ENCODE data around the gene HIVEP2. TPM values are rescaled to one million over a fixed set of nuclear protein-coding genes. Genes with fewer than 3 reads are reported as not detected.

The HIVEP2 gene
- total and polyA plus RNA-seq, 5 experiments from 2014 or later = 6.5 to 99.2 (median 17.1) TPM

GRCh38 chr6:142872376-142872775, 72.6 kb downstream of the HIVEP2 start:
- peaks cover 55 to 90% (median 84%) of the 10 kb centered on the region in 4 donors for H3K4me1 Mint-ChIP-seq
- ATAC-seq = no peak
- peaks cover 0 to 2% (median 0%) of the 10 kb centered on the region in 9 donors for H3K9me3 Mint-ChIP-seq
- no peaks in the 10 kb centered on the region for H3K27me3 Mint-ChIP-seq
- peak overlapping the region; percentile 58 to 94 (median 86) for H3K27ac Mint-ChIP-seq
- peaks cover 0 to 19% (median under 1%) of the 10 kb centered on the region in 3 donors for H3K36me3 Mint-ChIP-seq
- peak overlapping the region in 7 of 10 donors; percentile 2 to 61 (median 44) for H3K4me3 Mint-ChIP-seq
- POLR2A ChIA-PET = interaction anchor here (1.0 to 2.1 kb wide), 5 partner anchors 11 to 54 kb away, joined by 3 to 13 read pairs (median 4); no protein-coding TSS in a partner anchor
- DNase-seq = no peak

- Mint-ChIP-seq H3K9me3 (peaks cover 0 to 2% (median 0%) of the 10 kb centered on the region in 9 donors), H3K4me3 (peak overlapping the region in 9 of 10 donors; percentile 18 to 71 (median 54))
Measured at GRCh38 chr6:142871910-142872331, 73.1 kb downstream of the HIVEP2 start.

DNA sequence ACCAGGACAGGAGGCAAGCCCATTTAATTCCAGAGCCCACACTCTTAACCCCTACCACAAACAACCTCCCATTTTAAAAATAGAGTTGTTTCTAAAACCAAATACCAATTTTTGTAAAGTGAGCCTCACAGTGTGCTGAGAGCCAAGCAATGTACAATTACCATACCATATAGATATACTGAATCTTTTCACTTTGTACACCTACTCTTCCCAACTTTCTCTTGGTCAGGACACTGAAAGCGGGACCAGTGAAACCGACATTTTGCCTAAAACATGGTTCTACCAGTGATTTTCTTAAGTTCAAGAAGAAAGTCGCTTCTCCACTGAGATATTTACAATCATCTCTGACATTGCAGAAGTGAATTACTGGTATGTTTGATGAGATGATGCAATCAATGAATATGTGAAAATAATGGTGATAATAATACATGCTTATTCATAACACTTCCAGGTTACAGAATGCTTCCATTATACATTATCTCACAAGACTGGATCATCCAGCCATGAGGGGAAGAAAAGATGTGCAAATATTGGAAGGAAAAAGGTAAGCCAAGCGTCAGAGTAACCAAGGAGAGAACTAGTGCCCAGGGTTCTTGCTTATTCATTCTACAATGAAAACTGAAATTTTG, 74.1 kb downstream of the HIVEP2 start:
- ATAC-seq (no peak), DNase-seq (no peak)
- Mint-ChIP-seq H3K27me3 (no peaks in the 10 kb centered on the region), H3K4me1 (peaks cover 55 to 96% (median 88%) of the 10 kb centered on the region in 4 donors), H3K36me3 (peaks cover 0 to 18% (median 0%) of the 10 kb centered on the region in 3 donors), H3K4me3 (peak overlapping the region in 4 of 10 donors; percentile 5 to 39 (median 33)), H3K27ac (peak overlapping the region; percentile 41 to 92 (median 66)), H3K9me3 (peaks cover 0 to 2% (median 0%) of the 10 kb centered on the region in 9 donors)
- POLR2A ChIA-PET = no interaction called here

More at GRCh38 chr6:142871910-142872331, 73.1 kb downstream of the HIVEP2 start:
- ATAC-seq (peak; percentile 87 to 96), DNase-seq (peak in 8 of 10 donors; percentile 34 to 68 (median 60))
- Mint-ChIP-seq H3K4me1 (peaks cover 56 to 93% (median 87%) of the 10 kb centered on the region in 4 donors), H3K36me3 (peaks cover 0 to 18% (median 0%) of the 10 kb centered on the region in 3 donors), H3K27me3 (no peaks in the 10 kb centered on the region), H3K27ac (peak overlapping the region; percentile 58 to 94 (median 86))
- POLR2A ChIA-PET = interaction anchor here (1.0 to 2.1 kb wide), 5 partner anchors 12 to 55 kb away, joined by 3 to 13 read pairs (median 4); no protein-coding TSS in a partner anchor

- Mint-ChIP-seq H3K36me3 (peaks cover 0 to 8% (median 0%) of the 10 kb centered on the region in 3 donors), H3K27ac (peak overlapping the region in 5 of 10 donors; percentile 7 to 78 (median 39)), H3K27me3 (no peaks in the 10 kb centered on the region), H3K4me1 (peaks cover 47 to 96% (median 88%) of the 10 kb centered on the region in 4 donors), H3K9me3 (no peaks in the 10 kb centered on the region), H3K4me3 (peak overlapping the region in 1 of 10 donors; percentile 10)
- POLR2A ChIA-PET = interaction anchor here (0.6 kb wide), 1 partner anchor 192 kb away, joined by 4 read pairs; no protein-coding TSS in a partner anchor
- no peak for ATAC-seq
- DNase-seq = no peak
Measured at GRCh38 chr6:142868917-142869316, 76.1 kb downstream of the HIVEP2 start.

GRCh38 chr6:142867988-142868812, 76.8 kb downstream of the HIVEP2 start:
- peak overlapping the region; percentile 17 to 83 (median 63) for H3K27ac Mint-ChIP-seq
- H3K9me3 Mint-ChIP-seq = no peaks in the 10 kb centered on the region
- DNase-seq = no peak
- H3K4me3 Mint-ChIP-seq = peak overlapping the region in 9 of 10 donors; percentile 45 to 78 (median 55)
- POLR2A ChIA-PET = interaction anchor here (0.7 to 0.8 kb wide), 3 partner anchors 8 to 25 kb away, joined by 3 to 4 read pairs (median 3); no protein-coding TSS in a partner anchor
- no peak for ATAC-seq
- H3K27me3 Mint-ChIP-seq = no peaks in the 10 kb centered on the region
- H3K36me3 Mint-ChIP-seq = peaks cover 0 to 8% (median 0%) of the 10 kb centered on the region in 3 donors
- peaks cover 46 to 95% (median 87%) of the 10 kb centered on the region in 4 donors for H3K4me1 Mint-ChIP-seq

DNA sequence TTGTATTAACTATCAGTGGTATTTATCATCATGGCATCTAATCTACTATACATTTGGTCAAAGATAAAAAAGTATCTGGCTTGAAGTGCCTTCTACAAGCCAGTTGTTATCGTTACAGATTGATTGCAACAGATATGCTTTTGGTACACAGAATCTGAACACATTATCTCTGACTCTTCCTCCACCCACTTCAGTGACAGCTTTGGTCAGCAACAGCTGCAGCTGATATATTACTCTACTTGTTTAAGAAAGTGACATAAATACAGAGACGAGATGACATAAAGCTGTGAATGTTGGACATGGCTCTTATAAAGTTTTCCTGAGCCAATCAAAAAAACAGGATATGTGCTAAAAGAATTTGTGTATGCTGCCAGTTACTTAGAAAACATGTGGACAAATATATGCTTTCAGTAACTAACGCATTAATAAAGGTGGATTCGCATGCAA, 77.6 kb downstream of the HIVEP2 start:
- POLR2A ChIA-PET = interaction anchor here (0.7 to 1.8 kb wide), 3 partner anchors 9 to 17 kb away, joined by 3 to 4 read pairs (median 3); no protein-coding TSS in a partner anchor
- Mint-ChIP-seq H3K4me3 (peak overlapping the region in 5 of 10 donors; percentile 23 to 63 (median 55)), H3K36me3 (peaks cover 0 to 8% (median 0%) of the 10 kb centered on the region in 3 donors), H3K4me1 (peaks cover 38 to 87% (median 79%) of the 10 kb centered on the region in 4 donors), H3K27me3 (no peaks in the 10 kb centered on the region), H3K27ac (peak overlapping the region in 5 of 10 donors; percentile 40 to 83 (median 66)), H3K9me3 (no peaks in the 10 kb centered on the region)
- no peak for ATAC-seq
- no peak for DNase-seq

DNA sequence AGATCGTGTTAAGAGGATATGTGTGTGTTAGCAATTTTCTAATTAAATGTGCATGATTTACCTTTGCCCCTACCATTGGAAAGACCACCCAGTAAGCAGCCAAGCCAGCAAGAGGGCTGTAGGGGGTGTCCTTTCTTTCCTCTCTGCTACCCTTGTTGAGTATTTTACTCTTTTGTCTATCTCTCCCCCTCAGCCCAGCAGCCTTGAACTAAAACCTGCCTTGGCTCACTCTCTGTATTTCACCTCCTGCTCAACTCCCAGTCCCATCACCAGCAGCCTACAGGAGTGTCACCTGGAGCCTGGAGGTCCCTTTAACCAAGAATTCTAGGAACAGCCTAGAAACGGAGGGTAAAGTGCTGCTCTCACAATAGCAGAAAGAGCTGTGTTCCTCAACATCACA, 81.0 kb downstream of the HIVEP2 start:
- H3K27ac Mint-ChIP-seq = peak overlapping the region in 9 of 10 donors; percentile 10 to 84 (median 75)
- peaks cover 27 to 84% (median 79%) of the 10 kb centered on the region in 4 donors for H3K4me1 Mint-ChIP-seq

DNA sequence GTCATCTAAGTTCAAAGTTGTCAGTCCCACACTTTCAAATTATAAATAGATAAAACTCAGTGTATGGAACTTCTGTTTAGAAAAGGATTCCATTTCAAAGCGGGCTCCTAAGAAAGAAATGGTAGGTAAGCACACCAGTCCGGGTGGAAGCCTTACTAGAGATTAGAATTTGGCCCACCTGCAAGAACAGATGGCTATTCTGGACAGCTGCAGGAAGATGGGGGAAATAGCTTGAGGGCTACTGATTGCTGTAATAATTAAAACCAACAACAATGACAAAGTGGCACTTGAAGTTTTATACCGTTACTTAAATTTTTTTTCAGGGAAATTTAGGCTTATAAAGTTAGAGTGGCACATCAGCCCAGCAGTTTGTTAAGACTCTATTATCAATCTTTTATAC, 83.3 kb downstream of the HIVEP2 start:
- ATAC-seq (no peak), DNase-seq (no peak)
- POLR2A ChIA-PET = no interaction called here
- Mint-ChIP-seq H3K9me3 (no peaks in the 10 kb centered on the region), H3K27me3 (no peaks in the 10 kb centered on the region), H3K4me1 (peaks cover 28 to 84% (median 79%) of the 10 kb centered on the region in 4 donors), H3K4me3 (no peak overlapping the region), H3K27ac (peak overlapping the region in 9 of 10 donors; percentile 23 to 98 (median 84)), H3K36me3 (no peaks in the 10 kb centered on the region)

More for the DNA sequence above, 81.0 kb downstream of the HIVEP2 start:
- Mint-ChIP-seq H3K9me3 (no peaks in the 10 kb centered on the region), H3K36me3 (no peaks in the 10 kb centered on the region), H3K4me3 (peak overlapping the region in 5 of 10 donors; percentile 15 to 56 (median 25)), H3K27me3 (no peaks in the 10 kb centered on the region)
- no peak for ATAC-seq
- POLR2A ChIA-PET = interaction anchor here (0.6 to 1.7 kb wide), 4 partner anchors 9 to 177 kb away, joined by 3 to 4 read pairs (median 4); no protein-coding TSS in a partner anchor
- DNase-seq = no peak

DNA sequence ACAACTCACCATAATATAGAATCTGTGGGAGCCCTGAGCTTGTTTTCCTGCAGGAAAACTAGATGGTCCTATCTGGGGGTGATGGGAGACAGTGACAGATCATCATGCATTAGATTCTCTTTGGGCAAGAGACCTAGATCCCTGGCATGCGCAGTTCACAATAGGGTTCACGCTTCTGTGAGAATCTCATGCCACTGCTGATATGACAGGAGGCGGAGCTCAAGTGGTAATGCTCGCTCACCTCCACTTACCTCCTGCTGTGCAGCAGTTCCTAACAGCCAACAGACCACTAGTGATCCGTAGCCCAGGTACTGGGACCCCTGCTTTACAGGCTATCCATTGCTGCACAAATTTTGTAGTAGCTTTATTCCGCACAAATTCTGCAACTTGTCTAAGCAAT, 84.5 kb downstream of the HIVEP2 start:
- peak overlapping the region in 9 of 10 donors; percentile 3 to 40 (median 25) for H3K4me3 Mint-ChIP-seq
- DNase-seq = no peak
- H3K4me1 Mint-ChIP-seq = peaks cover 33 to 84% (median 80%) of the 10 kb centered on the region in 4 donors
- H3K27me3 Mint-ChIP-seq = no peaks in the 10 kb centered on the region
- peak overlapping the region; percentile 23 to 98 (median 82) for H3K27ac Mint-ChIP-seq
- POLR2A ChIA-PET = interaction anchor here (0.6 to 8.6 kb wide), 3 partner anchors 15 to 66 kb away, joined by 3 to 153 read pairs (median 48); no protein-coding TSS in a partner anchor
- H3K9me3 Mint-ChIP-seq = no peaks in the 10 kb centered on the region
- H3K36me3 Mint-ChIP-seq = no peaks in the 10 kb centered on the region
- ATAC-seq = no peak

GRCh38 chr6:142857796-142858555, 87.0 kb downstream of the HIVEP2 start:
- Mint-ChIP-seq H3K27ac (peak overlapping the region; percentile 96 to 98 (median 97)), H3K9me3 (no peaks in the 10 kb centered on the region), H3K4me3 (peak overlapping the region; percentile 76 to 91 (median 86)), H3K36me3 (peaks cover 0 to 5% (median 0%) of the 10 kb centered on the region in 3 donors), H3K27me3 (no peaks in the 10 kb centered on the region), H3K4me1 (peaks cover 45 to 88% (median 85%) of the 10 kb centered on the region in 4 donors)
- DNase-seq (peak in 7 of 10 donors; percentile 14 to 49 (median 34)), ATAC-seq (peak; percentile 39 to 42)
- POLR2A ChIA-PET = interaction anchor here (0.6 to 8.6 kb wide), 15 partner anchors 12 to 462 kb away, joined by 3 to 153 read pairs (median 10); partner anchors contain the start of gene HIVEP2

DNA sequence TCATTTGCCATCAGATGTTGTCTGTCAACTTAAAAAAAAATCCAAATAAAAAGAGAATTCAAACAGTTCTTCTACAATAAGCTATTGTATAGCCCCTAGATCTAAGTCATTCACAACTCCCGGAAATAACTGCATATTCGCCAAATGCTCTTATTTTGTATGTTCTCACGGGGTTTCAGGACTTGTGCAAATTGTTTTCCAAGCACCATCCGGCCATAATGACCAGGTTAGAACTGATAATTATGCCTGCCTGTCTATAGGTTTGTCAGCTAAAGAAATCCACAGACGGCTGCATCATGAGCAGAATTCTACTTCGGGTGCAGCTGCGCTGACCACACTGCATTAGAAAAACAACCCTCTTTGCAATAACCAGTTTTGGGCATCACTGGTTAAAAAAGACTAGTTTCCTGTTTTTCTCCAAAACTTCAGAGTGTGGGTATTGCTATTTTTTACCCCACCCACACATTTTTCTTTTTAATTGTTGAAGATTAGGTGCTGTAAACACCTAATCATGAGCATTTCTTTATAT, 87.7 kb downstream of the HIVEP2 start:
- Mint-ChIP-seq H3K4me1 (peaks cover 49 to 94% (median 92%) of the 10 kb centered on the region in 4 donors), H3K4me3 (peak overlapping the region; percentile 76 to 91 (median 86)), H3K9me3 (no peaks in the 10 kb centered on the region), H3K27ac (peak overlapping the region; percentile 96 to 98 (median 97)), H3K36me3 (peaks cover 0 to 5% (median 0%) of the 10 kb centered on the region in 3 donors), H3K27me3 (no peaks in the 10 kb centered on the region)
- DNase-seq = peak in 6 of 10 donors; percentile 23 to 72 (median 57)
- POLR2A ChIA-PET = interaction anchor here (0.6 to 8.6 kb wide), 18 partner anchors 9 to 462 kb away, joined by 3 to 153 read pairs (median 8); partner anchors contain the start of gene HIVEP2
- ATAC-seq = peak; percentile 45 to 48
